Omental fat pad (tissue), 4 donors: ENCODE data around the gene LRRC3B. TPM values are rescaled to one million over a fixed set of nuclear protein-coding genes. Genes with fewer than 3 reads are reported as not detected.

ENCODE experiments used
- ATAC-seq: fragments of 150-250 bp; one replicate; pipeline ENCODE4 v1.9.1; 2016; ENCODE audit warnings: mild to moderate bottlenecking, moderate library complexity; ENCODE audit not compliant: low FRiP score
- DNase-seq: peaks from one replicate; pipeline ENCODE4 v3.0.0-alpha.2; 2019; ENCODE audit warnings: low spot score
- total RNA-seq, 4 donors: library from RNA; depleted of rRNA; stranded (reverse); fragments of >200 nt; gene quantifications; one replicate each; pipeline ENCODE4 v1.1.0, GENCODE V29; 2016
- TF ChIP-seq, protein P1 (sequence below), 3 donors: fragments of 450-650 bp; IDR thresholded peaks; one replicate each; pipeline ENCODE4 v1.5.1; 2016 to 2017; ENCODE audit warnings: antibody characterized with exemption in 3 of 3, mild to moderate bottlenecking in 3 of 3, moderate library complexity in 2 of 3

The LRRC3B gene
- total RNA-seq, 4 donors from 2014 or later = 0.09 to 0.24 (median 0.16) TPM; not detected in 1

DNA sequence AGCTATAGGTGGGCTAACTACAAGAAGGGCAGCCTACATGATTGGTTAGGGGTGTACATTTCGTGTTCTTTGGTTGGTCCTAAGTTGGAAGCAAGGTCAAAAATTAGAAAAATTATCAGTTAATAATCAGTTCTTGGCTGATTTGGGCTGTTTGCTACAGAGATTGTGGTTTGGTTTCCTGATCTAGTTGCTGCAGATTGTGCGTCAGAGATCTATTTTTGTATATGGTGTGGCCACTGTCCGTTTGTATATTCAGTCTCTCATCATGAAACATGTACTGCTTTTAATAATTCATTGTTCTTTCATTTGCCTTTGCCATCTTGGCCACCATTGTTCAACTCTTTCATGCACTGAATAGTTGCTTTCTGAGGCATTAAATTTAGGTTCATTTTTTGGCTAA, 80.9 kb downstream of the LRRC3B start:
- DNase-seq (no peak), ATAC-seq (no peak)
- TF ChIP-seq, protein P1, sequence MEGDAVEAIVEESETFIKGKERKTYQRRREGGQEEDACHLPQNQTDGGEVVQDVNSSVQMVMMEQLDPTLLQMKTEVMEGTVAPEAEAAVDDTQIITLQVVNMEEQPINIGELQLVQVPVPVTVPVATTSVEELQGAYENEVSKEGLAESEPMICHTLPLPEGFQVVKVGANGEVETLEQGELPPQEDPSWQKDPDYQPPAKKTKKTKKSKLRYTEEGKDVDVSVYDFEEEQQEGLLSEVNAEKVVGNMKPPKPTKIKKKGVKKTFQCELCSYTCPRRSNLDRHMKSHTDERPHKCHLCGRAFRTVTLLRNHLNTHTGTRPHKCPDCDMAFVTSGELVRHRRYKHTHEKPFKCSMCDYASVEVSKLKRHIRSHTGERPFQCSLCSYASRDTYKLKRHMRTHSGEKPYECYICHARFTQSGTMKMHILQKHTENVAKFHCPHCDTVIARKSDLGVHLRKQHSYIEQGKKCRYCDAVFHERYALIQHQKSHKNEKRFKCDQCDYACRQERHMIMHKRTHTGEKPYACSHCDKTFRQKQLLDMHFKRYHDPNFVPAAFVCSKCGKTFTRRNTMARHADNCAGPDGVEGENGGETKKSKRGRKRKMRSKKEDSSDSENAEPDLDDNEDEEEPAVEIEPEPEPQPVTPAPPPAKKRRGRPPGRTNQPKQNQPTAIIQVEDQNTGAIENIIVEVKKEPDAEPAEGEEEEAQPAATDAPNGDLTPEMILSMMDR (IDR thresholded peaks at IDR 0.05) = no peak

DNA sequence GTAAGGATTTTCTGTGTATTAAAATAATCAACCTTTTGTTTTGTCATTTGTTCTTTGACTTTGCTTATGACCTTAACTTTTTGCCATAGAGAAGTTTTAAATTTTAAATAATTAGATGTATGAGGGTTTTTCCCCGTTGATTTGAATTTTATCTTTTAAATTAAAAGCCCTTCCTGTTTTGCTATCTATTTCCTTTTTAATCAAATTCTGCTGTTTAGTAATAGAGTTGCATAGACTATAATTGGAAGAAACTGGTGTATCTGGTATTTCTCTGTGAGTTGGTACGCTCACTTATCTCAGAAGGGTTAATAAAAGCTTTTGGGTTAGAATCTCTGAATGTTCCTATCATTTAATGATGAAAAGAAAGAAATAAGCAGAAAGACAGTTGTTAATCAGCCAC, 82.2 kb downstream of the LRRC3B start:
- TF ChIP-seq, protein P1 (IDR thresholded peaks at IDR 0.05) = no peak
- ATAC-seq = no peak
- DNase-seq = no peak

DNA sequence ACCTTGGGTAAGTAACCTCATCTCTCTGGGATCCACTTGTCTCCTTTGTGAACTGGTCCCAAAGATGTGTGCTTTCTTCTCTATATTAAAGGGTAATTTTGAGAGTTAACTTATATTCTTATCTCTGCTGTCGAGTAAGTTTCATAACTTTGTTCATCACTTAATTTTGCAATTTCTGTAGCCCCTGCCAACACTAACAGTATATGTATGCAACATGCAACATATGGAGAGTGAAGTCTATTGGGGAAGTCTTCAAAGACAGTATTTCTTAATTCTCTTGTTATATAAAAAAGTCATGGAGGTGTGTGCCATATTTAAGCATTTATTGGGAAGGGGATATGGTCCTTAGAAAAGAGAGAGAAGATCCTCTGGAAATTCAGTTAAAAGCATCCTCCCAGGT, 85.9 kb downstream of the LRRC3B start:
- ATAC-seq (no peak), DNase-seq (no peak)
- TF ChIP-seq, protein P1 (IDR thresholded peaks at IDR 0.05) = no peak

DNA sequence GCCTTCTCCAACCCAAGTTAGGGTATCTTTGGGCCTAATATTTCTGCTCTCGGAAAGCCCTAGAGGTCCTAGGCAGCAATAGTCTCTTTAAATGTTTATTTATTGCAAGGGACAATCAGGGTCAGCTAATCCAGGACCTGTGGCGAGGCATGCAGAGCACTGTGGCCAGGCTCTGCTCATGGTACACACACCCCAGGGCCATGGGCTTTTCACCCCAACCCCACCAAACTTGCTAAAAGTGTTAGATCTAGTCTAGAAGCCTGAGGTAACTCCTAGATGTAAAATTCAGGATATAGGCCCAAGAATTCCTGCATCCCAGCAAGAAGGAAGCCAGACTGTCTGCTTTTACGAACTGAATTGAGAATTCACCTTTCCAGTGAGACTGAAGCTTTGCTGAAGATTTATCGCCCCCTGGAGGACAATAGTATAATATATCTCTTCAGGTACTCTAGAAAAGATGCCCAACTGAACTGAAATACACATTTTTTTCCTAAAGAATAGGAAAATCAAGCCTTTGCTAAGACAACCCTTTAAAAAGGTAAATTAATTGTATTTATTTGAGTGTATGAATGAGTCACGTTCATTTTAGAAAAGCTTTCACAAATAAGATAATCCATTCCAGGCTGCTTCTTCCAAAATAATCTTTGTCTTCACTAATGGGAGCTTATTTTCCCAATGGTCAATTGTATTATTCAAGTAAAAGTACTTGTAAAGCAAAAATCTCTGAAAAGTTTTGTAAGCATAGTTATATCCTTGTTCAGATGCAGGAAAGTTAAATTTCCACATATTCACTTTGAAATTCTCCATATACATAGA, 89.8 kb downstream of the LRRC3B start:
- ATAC-seq = no peak
- TF ChIP-seq, protein P1 (IDR thresholded peaks at IDR 0.05) = peak in 1 of 3 donors; percentile 26

DNA sequence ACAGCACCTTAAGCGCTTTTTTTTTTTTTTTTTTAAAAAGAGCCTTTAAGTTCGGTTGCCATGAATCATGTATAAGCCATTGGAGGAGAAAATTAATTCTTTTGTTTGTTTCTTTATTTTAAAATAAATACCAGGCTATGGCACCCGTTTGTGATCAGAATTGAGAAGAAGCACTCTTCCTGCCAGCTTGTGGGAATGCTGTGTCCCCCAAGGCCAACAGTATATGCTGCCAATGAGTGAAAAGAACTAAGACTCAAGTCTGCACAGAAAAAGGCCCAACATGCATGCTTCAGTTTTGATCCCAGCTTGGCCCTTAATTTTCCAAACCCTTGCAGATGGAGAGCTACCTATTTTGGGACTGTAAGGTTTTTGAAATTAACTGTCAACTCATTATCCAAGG, 90.5 kb downstream of the LRRC3B start:
- DNase-seq = no peak
- ATAC-seq = no peak
- TF ChIP-seq, protein P1 (IDR thresholded peaks at IDR 0.05) = no peak

More for the DNA sequence above, 89.8 kb downstream of the LRRC3B start:
- no peak for DNase-seq

DNA sequence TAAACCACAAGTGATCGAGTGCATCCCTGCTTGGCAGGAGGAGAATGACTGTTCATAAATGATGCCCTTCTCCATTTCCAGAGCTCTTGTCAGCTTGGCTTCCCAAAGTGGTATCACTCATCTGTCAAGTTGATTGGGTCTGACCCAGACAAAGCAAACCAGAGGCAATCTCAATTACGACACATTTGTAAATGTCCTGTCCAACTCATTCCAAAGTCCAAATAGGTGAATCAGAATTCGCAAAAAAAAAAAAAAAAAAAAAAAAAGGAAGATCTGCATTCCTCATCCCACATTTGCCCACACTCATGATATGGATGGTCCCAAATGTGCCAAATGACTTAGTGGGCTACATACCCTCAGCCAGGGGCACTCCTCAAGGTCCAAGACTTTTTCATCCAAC, 91.9 kb downstream of the LRRC3B start:
- no peak for ATAC-seq
- no peak for DNase-seq
- TF ChIP-seq, protein P1 (IDR thresholded peaks at IDR 0.05) = no peak

DNA sequence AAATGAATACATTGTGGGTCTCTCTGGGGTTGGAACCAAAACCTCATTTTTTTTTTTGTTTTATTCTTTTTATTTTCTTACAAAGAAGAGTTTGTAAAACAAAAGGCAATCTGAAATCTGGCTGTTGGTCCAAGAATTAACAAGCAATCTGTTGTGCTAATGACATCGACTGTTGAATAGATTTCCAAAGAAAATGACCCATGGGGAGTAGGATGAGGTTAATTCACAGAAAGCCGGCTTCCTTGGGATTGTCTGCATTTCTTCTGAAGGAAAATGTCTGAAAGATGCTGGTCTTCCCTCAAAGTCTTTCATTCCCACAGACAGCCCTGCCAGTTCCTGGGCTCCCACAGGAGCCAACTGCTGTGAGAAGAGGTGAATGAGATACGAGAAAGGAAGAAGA, 92.9 kb downstream of the LRRC3B start:
- no peak for DNase-seq
- TF ChIP-seq, protein P1 (IDR thresholded peaks at IDR 0.05) = no peak
- no peak for ATAC-seq
